Esophagus squamous epithelium (tissue), 4 donors: ENCODE data around the gene RBKS.

Experiments used
- POLR2A ChIP-seq, 4 donors: fragments of 450-650 bp; IDR thresholded peaks; one replicate each; pipeline ENCODE4 v1.6.1; 2017; ENCODE audit warnings: antibody characterized with exemption in 4 of 4, mild to moderate bottlenecking in 4 of 4, moderate library complexity in 3 of 4
- TF ChIP-seq, protein P1 (sequence below), 6 experiments: fragments of 450-650 bp in 4 of 6; fragments of 200-600 bp in 2 of 6; sonication (generic) in 2 of 6; IDR thresholded peaks; one replicate each; pipeline ENCODE4 v1.5.1; 2016 to 2019; ENCODE audit warnings: antibody characterized with exemption in 6 of 6, mild to moderate bottlenecking in 4 of 6, moderate library complexity in 4 of 6

- TF ChIP-seq POLR2A (IDR thresholded peaks at IDR 0.05): no peak
- TF ChIP-seq, protein P1, sequence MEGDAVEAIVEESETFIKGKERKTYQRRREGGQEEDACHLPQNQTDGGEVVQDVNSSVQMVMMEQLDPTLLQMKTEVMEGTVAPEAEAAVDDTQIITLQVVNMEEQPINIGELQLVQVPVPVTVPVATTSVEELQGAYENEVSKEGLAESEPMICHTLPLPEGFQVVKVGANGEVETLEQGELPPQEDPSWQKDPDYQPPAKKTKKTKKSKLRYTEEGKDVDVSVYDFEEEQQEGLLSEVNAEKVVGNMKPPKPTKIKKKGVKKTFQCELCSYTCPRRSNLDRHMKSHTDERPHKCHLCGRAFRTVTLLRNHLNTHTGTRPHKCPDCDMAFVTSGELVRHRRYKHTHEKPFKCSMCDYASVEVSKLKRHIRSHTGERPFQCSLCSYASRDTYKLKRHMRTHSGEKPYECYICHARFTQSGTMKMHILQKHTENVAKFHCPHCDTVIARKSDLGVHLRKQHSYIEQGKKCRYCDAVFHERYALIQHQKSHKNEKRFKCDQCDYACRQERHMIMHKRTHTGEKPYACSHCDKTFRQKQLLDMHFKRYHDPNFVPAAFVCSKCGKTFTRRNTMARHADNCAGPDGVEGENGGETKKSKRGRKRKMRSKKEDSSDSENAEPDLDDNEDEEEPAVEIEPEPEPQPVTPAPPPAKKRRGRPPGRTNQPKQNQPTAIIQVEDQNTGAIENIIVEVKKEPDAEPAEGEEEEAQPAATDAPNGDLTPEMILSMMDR (IDR thresholded peaks at IDR 0.05): no peak
Measured at GRCh38 chr2:27822049-27822448, 68.1 kb downstream of the RBKS start.
